Measurements from ENCODE around the gene NSD1.

DNA sequence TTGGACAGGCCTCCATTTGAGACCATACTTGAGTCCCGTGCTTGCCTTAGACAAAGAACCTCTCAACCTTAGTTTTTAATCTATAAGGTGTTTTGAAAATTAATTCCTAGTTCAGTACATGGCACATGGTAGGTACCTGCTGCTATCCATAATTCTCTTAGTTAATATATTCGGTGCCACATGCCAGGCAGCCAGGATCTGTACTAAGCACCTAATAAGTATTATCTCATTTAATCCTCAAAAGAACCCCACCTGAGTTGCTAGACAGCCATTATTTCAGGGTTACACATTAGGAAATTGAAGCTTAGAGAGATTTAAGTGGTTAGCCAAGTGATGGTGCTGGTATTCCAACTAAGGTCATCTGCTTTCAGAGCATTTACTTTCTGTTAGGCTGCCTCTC is 29.9 kb downstream of the NSD1 start:
- no peak for TF ChIP-seq CTCF (IDR thresholded peaks at IDR 0.05)
- TF ChIP-seq POLR2A (IDR thresholded peaks at IDR 0.05), result no peak
